KMS-11 (cell line): ENCODE data around the gene NFX1.

ENCODE experiments used
- H2AFZ ChIP-seq: fragments of 200-600 bp; sonication (generic); 2 replicates; pipeline ENCODE4 v1.6.1; 2016; ENCODE audit warnings: antibody characterized with exemption, mixed run types, low read depth
- H3K27ac ChIP-seq: fragments of 200-600 bp; sonication (generic); 2 replicates; pipeline ENCODE4 v1.6.1; 2016; ENCODE audit warnings: mild to moderate bottlenecking, mixed run types
- H3K27me3 ChIP-seq: fragments of 200-600 bp; sonication (generic); 2 replicates; pipeline ENCODE4 v1.6.1; 2017; ENCODE audit warnings: mild to moderate bottlenecking, low read depth, mixed run types, moderate library complexity; ENCODE audit not compliant: insufficient read depth
- H3K36me3 ChIP-seq: fragments of 200-600 bp; sonication (generic); 2 replicates; pipeline ENCODE4 v1.6.1; 2017; ENCODE audit warnings: mild to moderate bottlenecking, mixed run types; ENCODE audit not compliant: insufficient read depth
- H3K4me1 ChIP-seq: fragments of 200-600 bp; sonication (generic); 2 replicates; pipeline ENCODE4 v1.6.1; 2016; ENCODE audit warnings: mild to moderate bottlenecking, low read depth, mixed run types; ENCODE audit not compliant: poor library complexity, severe bottlenecking
- H3K4me2 ChIP-seq: fragments of 200-600 bp; sonication (generic); 2 replicates; pipeline ENCODE4 v1.7.0; 2016; ENCODE audit warnings: mild to moderate bottlenecking, mixed run types
- H3K4me3 ChIP-seq: fragments of 200-600 bp; sonication (generic); IDR thresholded peaks from 2 replicates; pipeline ENCODE4 v1.6.1; 2017; ENCODE audit warnings: low read depth, low read length, mixed read lengths; ENCODE audit not compliant: insufficient read depth
- H3K79me2 ChIP-seq: fragments of 200-600 bp; sonication (generic); 2 replicates; pipeline ENCODE4 v1.6.1; 2016; ENCODE audit warnings: low read depth, mixed run types; ENCODE audit not compliant: insufficient read depth
- H3K9ac ChIP-seq: fragments of 200-600 bp; sonication (generic); 2 replicates; pipeline ENCODE4 v1.6.1; 2016; ENCODE audit warnings: mild to moderate bottlenecking, mixed run types
- H4K20me1 ChIP-seq: fragments of 200-600 bp; sonication (generic); 2 replicates; pipeline ENCODE4 v1.6.1; 2016; ENCODE audit warnings: mild to moderate bottlenecking, mixed run types; ENCODE audit not compliant: insufficient read depth
- CTCF ChIP-seq: fragments of 200-600 bp; sonication (generic); conservative IDR thresholded peaks from 2 replicates; pipeline ENCODE4 v1.6.1; 2017; ENCODE audit warnings: low read depth, mild to moderate bottlenecking, antibody characterized with exemption, low read length, moderate library complexity, mixed read lengths

Gene NFX1

GRCh38 chr9:33344145-33344544 is 53.8 kb downstream of the NFX1 start:
- no peaks in the 10 kb centered on the region for H3K27me3 ChIP-seq
- no peaks in the 10 kb centered on the region for H4K20me1 ChIP-seq
- H3K79me2 ChIP-seq: no peaks in the 10 kb centered on the region
- no peak overlapping the region for H3K4me3 ChIP-seq
- no peak for TF ChIP-seq CTCF
- no peak overlapping the region for H2AFZ ChIP-seq
- H3K4me2 ChIP-seq: no peak overlapping the region
- H3K4me1 ChIP-seq: no peaks in the 10 kb centered on the region
- no peak overlapping the region for H3K27ac ChIP-seq
- peaks cover 34% of the 10 kb centered on the region; the same call in 1 of the 2 replicates for H3K36me3 ChIP-seq
- H3K9ac ChIP-seq: no peak overlapping the region

- H3K4me3 ChIP-seq: no peak overlapping the region
- H3K4me2 ChIP-seq: no peak overlapping the region
- H3K36me3 ChIP-seq: peaks cover 24% of the 10 kb centered on the region; the same call in 1 of the 2 replicates
- peaks cover 11% of the 10 kb centered on the region for H3K4me1 ChIP-seq
- H3K27me3 ChIP-seq: no peaks in the 10 kb centered on the region
- no peak overlapping the region for H3K27ac ChIP-seq
- H4K20me1 ChIP-seq: no peaks in the 10 kb centered on the region
- H2AFZ ChIP-seq: no peak overlapping the region
- H3K9ac ChIP-seq: no peak overlapping the region
- TF ChIP-seq CTCF: no peak
- H3K79me2 ChIP-seq: no peaks in the 10 kb centered on the region
These were observed 56.2 kb downstream of the NFX1 start for GRCh38 chr9:33346564-33346963.

GRCh38 chr9:33348998-33349397 is 58.7 kb downstream of the NFX1 start:
- peaks cover 14% of the 10 kb centered on the region for H3K4me1 ChIP-seq
- no peak overlapping the region for H3K4me3 ChIP-seq
- H4K20me1 ChIP-seq: no peaks in the 10 kb centered on the region
- no peak overlapping the region for H3K27ac ChIP-seq
- H2AFZ ChIP-seq: no peak overlapping the region
- no peak overlapping the region for H3K4me2 ChIP-seq
- no peaks in the 10 kb centered on the region for H3K27me3 ChIP-seq
- no peaks in the 10 kb centered on the region for H3K79me2 ChIP-seq
- no peak for TF ChIP-seq CTCF
- H3K36me3 ChIP-seq: peaks cover 24% of the 10 kb centered on the region; the same call in 1 of the 2 replicates
- H3K9ac ChIP-seq: no peak overlapping the region

GRCh38 chr9:33349743-33350142 is 59.4 kb downstream of the NFX1 start:
- H3K4me2 ChIP-seq: no peak overlapping the region
- no peak overlapping the region for H2AFZ ChIP-seq
- TF ChIP-seq CTCF: no peak
- H3K27me3 ChIP-seq: no peaks in the 10 kb centered on the region
- no peaks in the 10 kb centered on the region for H3K79me2 ChIP-seq
- H3K36me3 ChIP-seq: peaks cover 19% of the 10 kb centered on the region; the same call in 1 of the 2 replicates
- no peaks in the 10 kb centered on the region for H4K20me1 ChIP-seq
- H3K27ac ChIP-seq: no peak overlapping the region
- H3K4me1 ChIP-seq: peaks cover 14% of the 10 kb centered on the region
- H3K4me3 ChIP-seq: no peak overlapping the region
- no peak overlapping the region for H3K9ac ChIP-seq
